Measurements from ENCODE around the gene ZNF397.

GRCh38 chr18:35193316-35193715 lies 47.5 kb upstream of the ZNF397 start:
- TF ChIP-seq JUND (IDR thresholded peaks at IDR 0.05) = no peak
- no peak for TF ChIP-seq CTCF (IDR thresholded peaks at IDR 0.05; ENCODE audit: low read depth, low read length, missing input control)
- no peak for TF ChIP-seq REST (IDR thresholded peaks at IDR 0.05)
- no peak for TF ChIP-seq ATF3 (IDR thresholded peaks at IDR 0.05)
- TF ChIP-seq RAD21 (IDR thresholded peaks at IDR 0.05) = no peak
- no peak for TF ChIP-seq EGR1 (IDR thresholded peaks at IDR 0.05; ENCODE audit: low read depth in 2 of 2)
- no peak for TF ChIP-seq GABPA (IDR thresholded peaks at IDR 0.05 in 1 of 2, conservative IDR thresholded peaks at IDR 0.05 in 1 of 2)
- TF ChIP-seq ZBTB33 (IDR thresholded peaks at IDR 0.05) = no peak
- TF ChIP-seq SP1 (IDR thresholded peaks at IDR 0.05) = no peak
- TF ChIP-seq MAX (IDR thresholded peaks at IDR 0.05) = no peak
- TF ChIP-seq TAF1 (conservative IDR thresholded peaks at IDR 0.05) = no peak

All from liver (tissue), 3 donors.